ENCODE results near the gene SH3BP5. TPM values are rescaled to one million over a fixed set of nuclear protein-coding genes. Genes with fewer than 3 reads are reported as not detected.

Gene SH3BP5
- total and polyA plus RNA-seq, 9 donors, result 80.4 to 205 (median 142) TPM

GRCh38 chr3:15263120-15263519 is 69.3 kb downstream of the SH3BP5 start:
- no peaks in the 10 kb centered on the region for H3K27me3 ChIP-seq
- TF ChIP-seq POLR2A (IDR thresholded peaks at IDR 0.05), result no peak
- TF ChIP-seq CTCF (IDR thresholded peaks at IDR 0.05), result no peak
- no peak for TF ChIP-seq EP300 (IDR thresholded peaks at IDR 0.05)
- DNase-seq, result peak in 1 of 5 donors; percentile 33
- peaks cover 10% of the 10 kb centered on the region for H3K4me1 ChIP-seq (ENCODE audit: insufficient read depth)
- H3K27ac ChIP-seq, result peak overlapping the region in 1 of 2 donors; percentile 42
- intact Hi-C loops (cut with DNase I), result no loop called here
- WGBS, 3 donors, result 80 to 83% (median 83%) methylated on average over 4 of the region's 4 CpGs
- H3K9me3 ChIP-seq, result no peaks in the 10 kb centered on the region
- no peak overlapping the region for H3K4me3 ChIP-seq
- no peaks in the 10 kb centered on the region for H3K36me3 ChIP-seq

GRCh38 chr3:15262021-15262420 is 70.4 kb downstream of the SH3BP5 start:
- H3K9me3 ChIP-seq, result no peaks in the 10 kb centered on the region
- H3K27me3 ChIP-seq, result no peaks in the 10 kb centered on the region
- 92 to 95% (median 92%) methylated on average over 9 of the region's 9 CpGs for WGBS, 3 donors
- no peak overlapping the region for H3K4me3 ChIP-seq
- H3K36me3 ChIP-seq, result no peaks in the 10 kb centered on the region
- intact Hi-C loops (cut with DNase I), result no loop called here
- H3K27ac ChIP-seq, result no peak overlapping the region
- H3K4me1 ChIP-seq (ENCODE audit: insufficient read depth), result peaks cover 7% of the 10 kb centered on the region
- TF ChIP-seq EP300 (IDR thresholded peaks at IDR 0.05) (no peak), POLR2A (IDR thresholded peaks at IDR 0.05) (no peak), CTCF (IDR thresholded peaks at IDR 0.05) (no peak)
- peak in 1 of 5 donors; percentile 16 for DNase-seq

GRCh38 chr3:15261274-15261673 is 71.1 kb downstream of the SH3BP5 start:
- Histone ChIP-seq H3K36me3 (no peaks in the 10 kb centered on the region), H3K4me3 (no peak overlapping the region), H3K9me3 (no peaks in the 10 kb centered on the region), H3K27me3 (no peaks in the 10 kb centered on the region), H3K27ac (no peak overlapping the region), H3K4me1 (ENCODE audit: insufficient read depth) (peaks cover 7% of the 10 kb centered on the region)
- DNase-seq, result peak in 1 of 5 donors; percentile 14
- intact Hi-C loops (cut with DNase I), result no loop called here
- TF ChIP-seq CTCF (IDR thresholded peaks at IDR 0.05) (no peak), POLR2A (IDR thresholded peaks at IDR 0.05) (no peak), EP300 (IDR thresholded peaks at IDR 0.05) (no peak)

GRCh38 chr3:15260531-15260930 is 71.9 kb downstream of the SH3BP5 start:
- 91 to 92% (median 91%) methylated on average over 4 of the region's 4 CpGs for WGBS, 3 donors
- no peak for TF ChIP-seq EP300 (IDR thresholded peaks at IDR 0.05)
- TF ChIP-seq POLR2A (IDR thresholded peaks at IDR 0.05), result no peak
- no peak for TF ChIP-seq CTCF (IDR thresholded peaks at IDR 0.05)
- H3K27me3 ChIP-seq, result no peaks in the 10 kb centered on the region
- no peaks in the 10 kb centered on the region for H3K9me3 ChIP-seq
- DNase-seq, result no peak
- H3K27ac ChIP-seq, result no peak overlapping the region
- no peaks in the 10 kb centered on the region for H3K36me3 ChIP-seq
- H3K4me3 ChIP-seq, result no peak overlapping the region
- intact Hi-C loops (cut with DNase I), result no loop called here
- H3K4me1 ChIP-seq (ENCODE audit: insufficient read depth), result peaks cover 7% of the 10 kb centered on the region
